Transverse colon (tissue), 4 donors: ENCODE measurements around the gene KCNMB1.

Experiments used
- POLR2A ChIP-seq: fragments of 450-650 bp; IDR thresholded peaks from one replicate; pipeline ENCODE4 v1.6.1; 2016; ENCODE audit warnings: antibody characterized with exemption, mild to moderate bottlenecking, moderate library complexity
- POLR2AphosphoS5 ChIP-seq, 3 donors: sonication (generic); formaldehyde crosslinking; IDR thresholded peaks; one replicate each; pipeline ENCODE4 v1.6.1; 2016; ENCODE audit warnings: antibody characterized with exemption in 3 of 3
- TF ChIP-seq, protein P1 (sequence below), 5 experiments: fragments of 200-600 bp in 3 of 5; fragments of 450-650 bp in 2 of 5; sonication (generic) in 3 of 5; IDR thresholded peaks; 1 replicate in 2 of 5; 2 replicates in 3 of 5; pipeline ENCODE4 v1.5.1; 2016 to 2017; ENCODE audit warnings: antibody characterized with exemption in 5 of 5, inconsistent platforms in 3 of 5, mild to moderate bottlenecking in 2 of 5, moderate library complexity in 1 of 5

GRCh38 chr5:170361116-170361515, 28.1 kb downstream of the KCNMB1 start:
- TF ChIP-seq, protein P1, sequence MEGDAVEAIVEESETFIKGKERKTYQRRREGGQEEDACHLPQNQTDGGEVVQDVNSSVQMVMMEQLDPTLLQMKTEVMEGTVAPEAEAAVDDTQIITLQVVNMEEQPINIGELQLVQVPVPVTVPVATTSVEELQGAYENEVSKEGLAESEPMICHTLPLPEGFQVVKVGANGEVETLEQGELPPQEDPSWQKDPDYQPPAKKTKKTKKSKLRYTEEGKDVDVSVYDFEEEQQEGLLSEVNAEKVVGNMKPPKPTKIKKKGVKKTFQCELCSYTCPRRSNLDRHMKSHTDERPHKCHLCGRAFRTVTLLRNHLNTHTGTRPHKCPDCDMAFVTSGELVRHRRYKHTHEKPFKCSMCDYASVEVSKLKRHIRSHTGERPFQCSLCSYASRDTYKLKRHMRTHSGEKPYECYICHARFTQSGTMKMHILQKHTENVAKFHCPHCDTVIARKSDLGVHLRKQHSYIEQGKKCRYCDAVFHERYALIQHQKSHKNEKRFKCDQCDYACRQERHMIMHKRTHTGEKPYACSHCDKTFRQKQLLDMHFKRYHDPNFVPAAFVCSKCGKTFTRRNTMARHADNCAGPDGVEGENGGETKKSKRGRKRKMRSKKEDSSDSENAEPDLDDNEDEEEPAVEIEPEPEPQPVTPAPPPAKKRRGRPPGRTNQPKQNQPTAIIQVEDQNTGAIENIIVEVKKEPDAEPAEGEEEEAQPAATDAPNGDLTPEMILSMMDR (IDR thresholded peaks at IDR 0.05), result no peak
- TF ChIP-seq POLR2A, result no peak
- no peak for TF ChIP-seq POLR2AphosphoS5 (IDR thresholded peaks at IDR 0.05)
